GM12801 (cell line): ENCODE measurements around the gene ZSWIM8.

ENCODE experiments used
- TF ChIP-seq, protein P1 (sequence below): IDR thresholded peaks from one replicate; pipeline ENCODE4 v1.5.1; 2011; ENCODE audit warnings: control low read depth; ENCODE audit not compliant: insufficient read length; ENCODE audit errors: extremely low read depth

Gene ZSWIM8

DNA sequence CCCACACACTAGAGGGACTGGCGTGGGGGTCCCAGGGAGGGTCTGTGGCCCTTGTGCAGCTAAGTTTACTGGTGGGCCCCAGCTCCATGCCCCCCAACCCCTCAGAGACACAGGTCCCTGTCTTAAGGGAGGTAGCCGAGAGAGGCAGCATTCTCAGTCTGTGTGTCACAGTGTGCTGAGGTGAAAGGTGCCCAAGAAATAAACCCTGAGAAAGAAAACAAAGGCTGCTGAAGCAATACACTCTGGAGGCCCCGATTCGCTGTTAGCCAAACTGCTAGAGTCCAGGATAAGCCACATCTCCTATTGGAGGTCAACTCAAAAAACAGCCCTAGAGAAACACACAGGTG is 54.6 kb downstream of the ZSWIM8 start:
- TF ChIP-seq, protein P1, sequence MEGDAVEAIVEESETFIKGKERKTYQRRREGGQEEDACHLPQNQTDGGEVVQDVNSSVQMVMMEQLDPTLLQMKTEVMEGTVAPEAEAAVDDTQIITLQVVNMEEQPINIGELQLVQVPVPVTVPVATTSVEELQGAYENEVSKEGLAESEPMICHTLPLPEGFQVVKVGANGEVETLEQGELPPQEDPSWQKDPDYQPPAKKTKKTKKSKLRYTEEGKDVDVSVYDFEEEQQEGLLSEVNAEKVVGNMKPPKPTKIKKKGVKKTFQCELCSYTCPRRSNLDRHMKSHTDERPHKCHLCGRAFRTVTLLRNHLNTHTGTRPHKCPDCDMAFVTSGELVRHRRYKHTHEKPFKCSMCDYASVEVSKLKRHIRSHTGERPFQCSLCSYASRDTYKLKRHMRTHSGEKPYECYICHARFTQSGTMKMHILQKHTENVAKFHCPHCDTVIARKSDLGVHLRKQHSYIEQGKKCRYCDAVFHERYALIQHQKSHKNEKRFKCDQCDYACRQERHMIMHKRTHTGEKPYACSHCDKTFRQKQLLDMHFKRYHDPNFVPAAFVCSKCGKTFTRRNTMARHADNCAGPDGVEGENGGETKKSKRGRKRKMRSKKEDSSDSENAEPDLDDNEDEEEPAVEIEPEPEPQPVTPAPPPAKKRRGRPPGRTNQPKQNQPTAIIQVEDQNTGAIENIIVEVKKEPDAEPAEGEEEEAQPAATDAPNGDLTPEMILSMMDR: no peak

DNA sequence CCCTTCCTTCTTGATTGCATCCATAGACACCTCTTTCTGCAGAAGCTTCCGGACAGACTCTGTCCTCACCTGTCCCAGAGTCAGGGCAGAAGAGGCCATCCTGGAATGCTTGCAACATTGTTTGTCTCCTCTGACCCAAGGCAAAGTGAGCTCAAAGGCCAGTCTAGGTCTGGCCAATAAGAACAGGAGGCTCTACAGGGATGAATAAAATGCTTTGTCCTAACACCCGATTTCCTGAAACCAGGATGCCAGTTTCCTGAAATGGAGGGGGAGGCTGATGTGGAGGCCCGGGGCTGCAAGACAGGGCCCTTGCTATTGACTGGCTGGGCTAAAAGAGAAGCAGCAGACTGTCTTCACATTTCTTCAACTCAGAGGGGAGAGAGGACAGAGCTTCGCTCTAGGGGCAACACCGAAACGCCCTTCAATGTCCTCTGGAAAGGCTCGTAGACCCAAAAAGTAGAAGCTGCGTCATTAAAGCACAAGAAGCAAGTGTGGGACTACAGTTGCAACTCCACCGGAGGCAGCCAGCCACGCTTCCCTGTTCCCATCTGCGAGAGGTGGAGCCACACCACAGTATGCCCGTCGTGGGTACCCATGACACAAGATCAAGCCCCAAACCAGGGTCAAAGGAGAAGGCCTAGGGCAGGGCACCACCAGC is 55.1 kb downstream of the ZSWIM8 start:
- TF ChIP-seq, protein P1: no peak

DNA sequence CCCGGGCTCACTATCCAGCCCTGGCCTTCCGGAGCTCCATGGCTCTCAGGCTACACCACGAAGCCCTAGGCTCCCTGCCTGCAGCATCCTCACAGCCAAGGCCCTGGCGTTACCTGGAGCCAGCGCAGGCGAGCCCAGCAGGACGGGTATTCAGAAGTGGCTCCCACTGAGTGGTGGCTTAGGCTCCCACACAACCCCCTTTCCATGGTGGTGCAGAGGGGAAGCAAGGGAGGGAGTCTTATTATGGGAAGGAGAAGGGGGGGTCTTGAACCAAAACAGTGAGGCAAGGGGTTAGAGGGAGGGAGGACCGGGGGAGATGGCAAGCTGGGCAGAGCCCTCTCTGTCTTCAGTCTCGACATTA is 55.6 kb downstream of the ZSWIM8 start:
- TF ChIP-seq, protein P1: no peak

DNA sequence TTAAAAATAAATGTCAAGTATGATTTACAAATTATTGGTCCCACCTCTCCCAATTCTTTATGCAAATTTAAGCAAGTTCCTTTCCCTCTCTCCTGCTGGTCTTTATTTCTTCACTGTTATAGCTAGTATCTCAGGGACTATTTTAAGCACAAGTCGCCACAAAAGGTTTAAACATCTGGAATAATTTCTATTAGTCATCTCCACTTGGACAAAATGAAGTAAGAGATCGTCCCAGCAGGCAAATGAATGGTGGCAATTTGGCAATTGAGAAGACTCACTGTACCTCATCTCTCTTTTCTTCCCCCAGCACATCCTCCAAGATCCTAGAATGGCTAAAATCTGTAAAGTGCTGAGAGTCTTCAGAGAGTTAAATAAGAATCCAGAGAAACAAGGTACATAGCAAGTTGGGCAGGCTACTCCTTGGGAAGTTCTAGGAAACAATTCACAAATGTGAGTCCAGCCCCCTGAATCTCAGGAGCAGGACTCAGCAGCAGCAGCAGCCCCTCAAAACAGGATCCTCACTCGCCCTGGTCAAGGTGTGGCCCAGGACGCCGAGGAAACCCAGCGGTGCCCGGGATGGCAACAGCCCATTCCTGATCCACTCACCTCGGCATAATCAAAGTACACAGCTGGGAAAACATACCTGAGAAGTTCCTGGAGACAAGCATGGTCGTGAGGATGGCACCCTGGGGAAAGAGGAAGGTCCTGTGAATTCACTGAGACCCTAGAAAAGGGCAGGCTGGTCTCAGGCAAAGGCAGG is 56.3 kb downstream of the ZSWIM8 start:
- TF ChIP-seq, protein P1: no peak

DNA sequence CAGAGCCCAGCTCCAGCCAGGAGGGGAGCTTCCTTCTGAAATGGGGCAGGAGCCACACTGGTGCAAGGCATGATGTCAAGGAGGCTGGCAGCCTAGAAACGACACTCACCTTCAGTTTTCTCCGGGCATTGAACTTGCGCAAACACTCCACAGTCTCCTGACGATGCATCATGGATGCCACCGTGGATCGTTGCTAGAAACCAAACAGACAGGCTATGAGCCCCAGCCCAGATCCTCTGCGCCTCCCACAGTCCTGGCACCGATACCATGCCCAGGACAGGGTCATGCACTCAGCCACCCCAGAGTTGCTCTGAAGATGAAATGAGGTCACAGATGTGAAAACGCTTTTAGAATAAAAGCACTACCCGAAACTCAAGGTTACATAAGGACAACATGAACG is 56.9 kb downstream of the ZSWIM8 start:
- TF ChIP-seq, protein P1: no peak

DNA sequence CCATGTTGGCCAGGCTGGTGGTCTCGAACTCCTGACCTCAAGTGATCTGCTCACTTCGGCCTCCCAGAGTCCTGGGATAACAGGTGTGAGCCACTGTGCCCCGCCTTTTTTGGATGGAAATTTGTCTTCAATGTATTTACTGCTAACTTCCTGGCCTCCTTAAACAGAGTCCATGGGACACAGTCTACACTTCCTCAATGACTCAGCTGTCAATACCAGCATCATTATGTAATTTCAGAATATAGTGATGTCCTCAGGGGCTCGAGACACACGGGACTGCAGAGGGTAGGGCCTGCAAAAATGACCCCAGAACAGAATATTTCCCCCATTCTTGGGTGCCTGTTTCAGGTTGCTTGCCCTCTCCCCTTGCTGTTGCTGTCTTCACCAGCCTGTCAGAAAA is 57.9 kb downstream of the ZSWIM8 start:
- TF ChIP-seq, protein P1: no peak

DNA sequence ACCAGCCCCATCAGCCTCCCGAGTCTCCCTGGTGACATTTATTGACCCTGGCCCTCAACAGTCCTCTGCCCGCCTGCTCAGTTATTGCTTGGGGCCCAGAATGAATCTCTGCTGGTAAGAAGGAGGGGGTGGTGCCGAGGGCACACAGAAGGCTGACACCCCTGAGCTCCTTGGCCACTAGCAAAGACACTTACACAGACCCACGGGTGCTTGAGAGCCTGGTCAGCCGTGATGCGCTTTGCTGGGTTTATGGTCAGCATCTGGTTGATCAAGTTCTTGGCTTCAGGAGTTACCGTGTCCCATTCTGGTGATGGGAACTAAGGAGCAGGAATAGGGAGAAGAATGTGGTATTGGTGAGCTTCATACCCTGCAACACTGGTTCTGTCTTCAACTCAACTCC is 61.6 kb downstream of the ZSWIM8 start:
- TF ChIP-seq, protein P1: no peak
